CD4-positive, CD25-positive, alpha-beta regulatory T cell (primary cell): ENCODE results near the gene ZNF764. TPM values are rescaled to one million over a fixed set of nuclear protein-coding genes. Genes with fewer than 3 reads are reported as not detected.

Experiments used
- ATAC-seq, 2 donors: fragments of 150-1000 bp; cut with Tn5 transposase; one replicate each; pipeline ENCODE4 v1.10.0; 2021; ENCODE audit warnings: low read depth in 2 of 2, moderate number of reproducible peaks in 2 of 2, moderate library complexity in 1 of 2
- DNase-seq, 3 donors: peaks; one replicate each; pipeline versions ENCODE4 v3.0.0 to v3.0.0-alpha.2; 2012 to 2022; ENCODE audit warnings: mixed read lengths in 1 of 3
- H3K27ac ChIP-seq: one replicate; pipeline ENCODE4 v1.7.0; 2013; ENCODE audit warnings: mild to moderate bottlenecking, low read length; ENCODE audit not compliant: insufficient read depth, poor library complexity, severe bottlenecking
- H3K27me3 ChIP-seq: one replicate; pipeline ENCODE4 v1.7.0; 2013; ENCODE audit warnings: low read length; ENCODE audit not compliant: control insufficient read depth, insufficient read depth
- H3K36me3 ChIP-seq: one replicate; pipeline ENCODE4 v1.7.0; 2013; ENCODE audit warnings: mild to moderate bottlenecking, low read length, moderate library complexity; ENCODE audit not compliant: control insufficient read depth, insufficient read depth
- H3K4me1 ChIP-seq: 2 replicates; pipeline ENCODE4 v1.7.0; 2013; ENCODE audit warnings: mild to moderate bottlenecking, low read length; ENCODE audit not compliant: insufficient read depth, control insufficient read depth, poor library complexity, severe bottlenecking
- H3K4me3 ChIP-seq: one replicate; pipeline ENCODE4 v1.7.0; 2013; ENCODE audit warnings: low read depth, mild to moderate bottlenecking, low read length, moderate library complexity
- H3K9me3 ChIP-seq, 2 experiments: 1 replicate in 1 of 2; 2 replicates in 1 of 2; pipeline ENCODE4 v1.7.0; 2013; ENCODE audit warnings: low read length in 2 of 2, mild to moderate bottlenecking in 1 of 2, moderate library complexity in 1 of 2; ENCODE audit not compliant: control insufficient read depth in 2 of 2
- H3K27ac Mint-ChIP-seq, 3 donors: one replicate each; pipeline ENCODE4 v1.8.0; 2020 to 2022; ENCODE audit warnings: mild to moderate bottlenecking in 3 of 3, mixed read lengths in 3 of 3, moderate library complexity in 2 of 3
- H3K27me3 Mint-ChIP-seq: one replicate; pipeline ENCODE4 v1.8.0; 2022; ENCODE audit warnings: mild to moderate bottlenecking, mixed read lengths
- H3K36me3 Mint-ChIP-seq: one replicate; pipeline ENCODE4 v1.8.0; 2020; ENCODE audit warnings: mixed read lengths
- H3K4me1 Mint-ChIP-seq, 4 donors: one replicate each; pipeline ENCODE4 v1.8.0; 2020 to 2022; ENCODE audit warnings: mixed read lengths in 4 of 4, mild to moderate bottlenecking in 1 of 4
- H3K4me3 Mint-ChIP-seq, 4 donors: one replicate each; pipeline ENCODE4 v1.8.0; 2020 to 2022; ENCODE audit warnings: mild to moderate bottlenecking in 4 of 4, mixed read lengths in 4 of 4, moderate library complexity in 3 of 4
- H3K9me3 Mint-ChIP-seq, 7 donors: one replicate each; pipeline ENCODE4 v1.8.0; 2020 to 2022; ENCODE audit warnings: mixed read lengths in 7 of 7, mild to moderate bottlenecking in 3 of 7, moderate library complexity in 2 of 7
- polyA plus RNA-seq, 4 donors: library from polyadenylated mRNA; unstranded; fragments of 300-500 nt; fragmentation: Illumina TruSeq; gene quantifications; one replicate each; pipeline ENCODE4 v1.2.3, GENCODE V29; 2021
- total RNA-seq: library from RNA; stranded (reverse); gene quantifications from one replicate; pipeline ENCODE4 v1.2.3, GENCODE V29; 2022

ZNF764 gene
- total and polyA plus RNA-seq, 5 donors from 2014 or later = 4.8 to 15.6 (median 6.1) TPM

- Mint-ChIP-seq H3K4me1 (peaks cover 0 to 4% (median 1%) of the 10 kb centered on the region in 4 donors), H3K27me3 (no peaks in the 10 kb centered on the region), H3K9me3 (no peaks in the 10 kb centered on the region), H3K27ac (peak overlapping the region in 2 of 3 donors; percentile 0 to 69), H3K4me3 (no peak overlapping the region), H3K36me3 (peaks cover 43% of the 10 kb centered on the region)
- ATAC-seq (no peak), DNase-seq (no peak)
- Histone ChIP-seq H3K4me1 (no peaks in the 10 kb centered on the region), H3K9me3 (no peaks in the 10 kb centered on the region), H3K27me3 (no peaks in the 10 kb centered on the region), H3K4me3 (no peak overlapping the region), H3K27ac (no peak overlapping the region), H3K36me3 (peaks cover 79% of the 10 kb centered on the region)
Observed at GRCh38 chr16:30510376-30510938, 47.7 kb downstream of the ZNF764 start.

- no peaks in the 10 kb centered on the region for H3K9me3 Mint-ChIP-seq
- DNase-seq = no peak
Observed at GRCh38 chr16:30509081-30509765, 49.0 kb downstream of the ZNF764 start.

More at GRCh38 chr16:30509081-30509765, 49.0 kb downstream of the ZNF764 start:
- H3K27me3 ChIP-seq = no peaks in the 10 kb centered on the region
- ATAC-seq = no peak
- peaks cover 81% of the 10 kb centered on the region for H3K36me3 ChIP-seq
- H3K27ac ChIP-seq = no peak overlapping the region
- peaks cover 0 to 4% (median 1%) of the 10 kb centered on the region in 4 donors for H3K4me1 Mint-ChIP-seq
- H3K4me3 Mint-ChIP-seq = no peak overlapping the region
- H3K4me1 ChIP-seq = no peaks in the 10 kb centered on the region
- H3K27me3 Mint-ChIP-seq = no peaks in the 10 kb centered on the region
- peak overlapping the region in 2 of 3 donors; percentile 43 to 49 for H3K27ac Mint-ChIP-seq
- no peak overlapping the region for H3K4me3 ChIP-seq
- H3K9me3 ChIP-seq = no peaks in the 10 kb centered on the region
- H3K36me3 Mint-ChIP-seq = peaks cover 38% of the 10 kb centered on the region

Other genes starting within 250 kb of the ZNF764 start
- 46.7 TPM for gene CD2BP2, start 203.1 kb downstream of the ZNF764 start, total RNA-seq
- 10 to 100 TPM; 33.5 to 42.1 (median 37.2) TPM for gene CD2BP2, start 203.1 kb downstream of the ZNF764 start, polyA plus RNA-seq
- 32.2 TPM for gene TBC1D10B, start 187.9 kb downstream of the ZNF764 start, total RNA-seq
- 10 to 100 TPM in 1 of 4 donors, 1 to 10 TPM in 3; 7.1 to 11.7 (median 8.2) TPM for gene TBC1D10B, start 187.9 kb downstream of the ZNF764 start, polyA plus RNA-seq
- 4.1 TPM for gene MYL11, start 183.6 kb downstream of the ZNF764 start, total RNA-seq
- gene MYL11, start 183.6 kb downstream of the ZNF764 start, polyA plus RNA-seq = 1 to 10 TPM in 1 of 4 donors, not detected in 3; 1.7 TPM
- gene SEPTIN1, start 175.8 kb downstream of the ZNF764 start, total RNA-seq = 198 TPM
- 100 to 1,000 TPM; 157 to 205 (median 170) TPM for gene SEPTIN1, start 175.8 kb downstream of the ZNF764 start, polyA plus RNA-seq
- 6.0 TPM for gene ZNF48, start 163.0 kb downstream of the ZNF764 start, total RNA-seq
- 1 to 10 TPM; 4.5 to 8.0 (median 6.7) TPM for gene ZNF48, start 163.0 kb downstream of the ZNF764 start, polyA plus RNA-seq
- gene ZNF771, start 150.8 kb downstream of the ZNF764 start, total RNA-seq = 2.3 TPM
- 1 to 10 TPM; 1.7 to 3.8 (median 3.3) TPM for gene ZNF771, start 150.8 kb downstream of the ZNF764 start, polyA plus RNA-seq
- 20.1 TPM for gene DCTPP1, start 128.3 kb downstream of the ZNF764 start, total RNA-seq
- gene DCTPP1, start 128.3 kb downstream of the ZNF764 start, polyA plus RNA-seq = 100 to 1,000 TPM in 3 of 4 donors, 10 to 100 TPM in 1; 93.5 to 110 (median 103) TPM
- gene SEPHS2, start 112.5 kb downstream of the ZNF764 start, total RNA-seq = 26.0 TPM
- gene SEPHS2, start 112.5 kb downstream of the ZNF764 start, polyA plus RNA-seq = 10 to 100 TPM; 76.4 to 89.8 (median 81.5) TPM
- gene ITGAL, start 85.6 kb downstream of the ZNF764 start, total RNA-seq = 393 TPM
- 100 to 1,000 TPM; 106 to 155 (median 116) TPM for gene ITGAL, start 85.6 kb downstream of the ZNF764 start, polyA plus RNA-seq
- 4.0 TPM for gene ZNF768, start 31.8 kb downstream of the ZNF764 start, total RNA-seq
- 1 to 10 TPM in 1 of 4 donors, under 1 TPM in 3; 0.40 to 1.2 (median 0.66) TPM for gene ZNF768, start 31.8 kb downstream of the ZNF764 start, polyA plus RNA-seq
- 5.0 TPM for gene ZNF747, start 23.5 kb downstream of the ZNF764 start, total RNA-seq
- gene ZNF747, start 23.5 kb downstream of the ZNF764 start, polyA plus RNA-seq = 1 to 10 TPM; 6.4 to 9.4 (median 8.6) TPM
- gene ZNF688, start 13.3 kb upstream of the ZNF764 start, total RNA-seq = 12.1 TPM
- gene ZNF688, start 13.3 kb upstream of the ZNF764 start, polyA plus RNA-seq = 10 to 100 TPM; 34.5 to 59.1 (median 50.5) TPM
- 9.3 TPM for gene ZNF785, start 27.3 kb upstream of the ZNF764 start, total RNA-seq
- 1 to 10 TPM; 1.4 to 3.5 (median 2.5) TPM for gene ZNF785, start 27.3 kb upstream of the ZNF764 start, polyA plus RNA-seq
- gene ZNF689, start 52.0 kb upstream of the ZNF764 start, total RNA-seq = 14.0 TPM
- gene ZNF689, start 52.0 kb upstream of the ZNF764 start, polyA plus RNA-seq = 10 to 100 TPM in 2 of 4 donors, 1 to 10 TPM in 2; 8.1 to 16.0 (median 12.2) TPM
- gene PRR14, start 92.6 kb upstream of the ZNF764 start, total RNA-seq = 104 TPM
- 10 to 100 TPM; 12.7 to 15.5 (median 13.8) TPM for gene PRR14, start 92.6 kb upstream of the ZNF764 start, polyA plus RNA-seq
- 179 TPM for gene FBRS, start 100.1 kb upstream of the ZNF764 start, total RNA-seq
- gene FBRS, start 100.1 kb upstream of the ZNF764 start, polyA plus RNA-seq = 1 to 10 TPM; 2.3 to 4.2 (median 3.3) TPM
- 83.0 TPM for gene SRCAP, start 140.8 kb upstream of the ZNF764 start, total RNA-seq
- gene SRCAP, start 140.8 kb upstream of the ZNF764 start, polyA plus RNA-seq = 10 to 100 TPM in 1 of 4 donors, 1 to 10 TPM in 3; 4.9 to 12.4 (median 7.5) TPM
- 43.9 TPM for gene PHKG2, start 190.1 kb upstream of the ZNF764 start, total RNA-seq
- gene PHKG2, start 190.1 kb upstream of the ZNF764 start, polyA plus RNA-seq = 10 to 100 TPM; 39.5 to 48.5 (median 44.7) TPM
- 1.8 TPM for gene CFAP119, start 203.7 kb upstream of the ZNF764 start, total RNA-seq
- 1 to 10 TPM in 1 of 4 donors, under 1 TPM in 2, not detected in 1; 0.23 to 1.5 (median 0.59) TPM for gene CFAP119, start 203.7 kb upstream of the ZNF764 start, polyA plus RNA-seq
- 66.2 TPM for gene RNF40, start 203.9 kb upstream of the ZNF764 start, total RNA-seq
- gene RNF40, start 203.9 kb upstream of the ZNF764 start, polyA plus RNA-seq = 10 to 100 TPM; 19.0 to 26.9 (median 22.9) TPM
- gene ZNF629, start 228.8 kb upstream of the ZNF764 start, total RNA-seq = 0.49 TPM
- under 1 TPM; 0.23 to 0.79 (median 0.39) TPM for gene ZNF629, start 228.8 kb upstream of the ZNF764 start, polyA plus RNA-seq